Measurements from ENCODE around the gene RPL19. TPM values are rescaled to one million over a fixed set of nuclear protein-coding genes. Genes with fewer than 3 reads are reported as not detected.

Gene RPL19
- total RNA-seq, 1 donor from 2014 or later: 1,579 TPM

DNA sequence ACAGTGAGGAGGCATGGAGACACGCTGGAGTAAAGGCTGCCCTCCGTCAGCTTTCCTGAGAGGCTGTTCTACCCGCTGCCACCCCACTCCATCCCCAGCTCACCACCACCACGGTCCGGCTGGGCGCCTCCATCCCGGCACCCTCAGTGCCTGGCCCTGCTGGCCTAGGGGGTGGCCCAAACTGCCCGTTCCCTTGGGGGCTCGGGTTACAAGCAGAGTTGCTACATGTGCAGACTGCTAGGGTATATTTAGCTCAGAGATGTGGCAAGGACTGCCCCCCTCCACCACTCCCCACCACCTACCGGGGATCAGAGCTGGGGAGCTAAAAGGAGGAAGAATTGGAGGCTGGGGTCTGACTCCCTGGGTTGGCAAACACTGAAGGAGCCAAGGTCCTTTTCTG lies 6.7 kb upstream of the RPL19 start:
- TF ChIP-seq, protein P1, sequence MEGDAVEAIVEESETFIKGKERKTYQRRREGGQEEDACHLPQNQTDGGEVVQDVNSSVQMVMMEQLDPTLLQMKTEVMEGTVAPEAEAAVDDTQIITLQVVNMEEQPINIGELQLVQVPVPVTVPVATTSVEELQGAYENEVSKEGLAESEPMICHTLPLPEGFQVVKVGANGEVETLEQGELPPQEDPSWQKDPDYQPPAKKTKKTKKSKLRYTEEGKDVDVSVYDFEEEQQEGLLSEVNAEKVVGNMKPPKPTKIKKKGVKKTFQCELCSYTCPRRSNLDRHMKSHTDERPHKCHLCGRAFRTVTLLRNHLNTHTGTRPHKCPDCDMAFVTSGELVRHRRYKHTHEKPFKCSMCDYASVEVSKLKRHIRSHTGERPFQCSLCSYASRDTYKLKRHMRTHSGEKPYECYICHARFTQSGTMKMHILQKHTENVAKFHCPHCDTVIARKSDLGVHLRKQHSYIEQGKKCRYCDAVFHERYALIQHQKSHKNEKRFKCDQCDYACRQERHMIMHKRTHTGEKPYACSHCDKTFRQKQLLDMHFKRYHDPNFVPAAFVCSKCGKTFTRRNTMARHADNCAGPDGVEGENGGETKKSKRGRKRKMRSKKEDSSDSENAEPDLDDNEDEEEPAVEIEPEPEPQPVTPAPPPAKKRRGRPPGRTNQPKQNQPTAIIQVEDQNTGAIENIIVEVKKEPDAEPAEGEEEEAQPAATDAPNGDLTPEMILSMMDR (IDR thresholded peaks at IDR 0.05): no peak
- no peaks in the 10 kb centered on the region for H3K9me3 Mint-ChIP-seq (ENCODE audit: unreplicated experiment)

GRCh38 chr17:39194089-39194984 lies 5.7 kb upstream of the RPL19 start:
- Mint-ChIP-seq H3K9me3 (ENCODE audit: unreplicated experiment) (no peaks in the 10 kb centered on the region), H3K27me3 (ENCODE audit: unreplicated experiment) (no peaks in the 10 kb centered on the region), H3K4me1 (ENCODE audit: unreplicated experiment) (peaks cover 21% of the 10 kb centered on the region), H3K27ac (ENCODE audit: unreplicated experiment) (peak overlapping the region; percentile 7), H3K36me3 (ENCODE audit: unreplicated experiment) (peaks cover 17% of the 10 kb centered on the region), H3K4me3 (ENCODE audit: unreplicated experiment) (no peak overlapping the region)
- DNase-seq (ENCODE audit: extremely low spot score, unreplicated experiment): no peak
- TF ChIP-seq, protein P1 (IDR thresholded peaks at IDR 0.05): peak; percentile 39

More for the DNA sequence above, 6.7 kb upstream of the RPL19 start:
- no peak overlapping the region for H3K27ac Mint-ChIP-seq (ENCODE audit: unreplicated experiment)
- DNase-seq (ENCODE audit: extremely low spot score, unreplicated experiment): no peak
- peaks cover 15% of the 10 kb centered on the region for H3K4me1 Mint-ChIP-seq (ENCODE audit: unreplicated experiment)
- H3K4me3 Mint-ChIP-seq (ENCODE audit: unreplicated experiment): no peak overlapping the region
- peaks cover 19% of the 10 kb centered on the region for H3K36me3 Mint-ChIP-seq (ENCODE audit: unreplicated experiment)
- no peaks in the 10 kb centered on the region for H3K27me3 Mint-ChIP-seq (ENCODE audit: unreplicated experiment)

DNA sequence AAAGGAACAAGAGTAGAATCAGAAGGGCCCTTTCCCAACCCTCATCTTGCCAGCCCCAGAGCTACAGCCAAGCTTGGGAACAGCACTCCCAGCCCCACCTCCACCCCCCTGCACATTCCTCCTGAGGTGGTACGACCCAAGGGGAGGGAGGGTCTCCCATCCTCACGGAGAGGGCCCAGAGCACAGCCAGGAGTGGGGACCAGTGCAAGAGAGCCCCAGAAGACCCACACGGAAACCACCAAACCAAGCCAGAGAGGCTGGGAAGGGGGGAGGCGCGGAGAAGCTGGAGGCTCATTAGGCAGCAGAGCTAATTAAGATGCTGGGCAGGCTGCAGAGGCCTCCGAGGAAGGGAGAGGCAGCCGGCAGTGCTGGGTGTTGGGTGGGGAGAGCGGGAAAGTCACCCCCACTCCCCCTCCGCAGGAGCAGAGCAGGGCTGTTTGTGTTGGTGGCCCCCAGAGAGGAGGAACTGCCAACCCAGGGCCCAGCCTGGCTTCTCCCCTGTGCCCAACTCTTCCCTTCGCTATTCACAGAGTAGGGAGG lies 5.0 kb upstream of the RPL19 start:
- TF ChIP-seq, protein P1 (IDR thresholded peaks at IDR 0.05): no peak
- Mint-ChIP-seq H3K4me1 (ENCODE audit: unreplicated experiment) (peaks cover 28% of the 10 kb centered on the region), H3K4me3 (ENCODE audit: unreplicated experiment) (no peak overlapping the region), H3K27ac (ENCODE audit: unreplicated experiment) (peak overlapping the region; percentile 47), H3K9me3 (ENCODE audit: unreplicated experiment) (no peaks in the 10 kb centered on the region), H3K36me3 (ENCODE audit: unreplicated experiment) (peaks cover 17% of the 10 kb centered on the region), H3K27me3 (ENCODE audit: unreplicated experiment) (no peaks in the 10 kb centered on the region)
- no peak for DNase-seq (ENCODE audit: extremely low spot score, unreplicated experiment)

DNA sequence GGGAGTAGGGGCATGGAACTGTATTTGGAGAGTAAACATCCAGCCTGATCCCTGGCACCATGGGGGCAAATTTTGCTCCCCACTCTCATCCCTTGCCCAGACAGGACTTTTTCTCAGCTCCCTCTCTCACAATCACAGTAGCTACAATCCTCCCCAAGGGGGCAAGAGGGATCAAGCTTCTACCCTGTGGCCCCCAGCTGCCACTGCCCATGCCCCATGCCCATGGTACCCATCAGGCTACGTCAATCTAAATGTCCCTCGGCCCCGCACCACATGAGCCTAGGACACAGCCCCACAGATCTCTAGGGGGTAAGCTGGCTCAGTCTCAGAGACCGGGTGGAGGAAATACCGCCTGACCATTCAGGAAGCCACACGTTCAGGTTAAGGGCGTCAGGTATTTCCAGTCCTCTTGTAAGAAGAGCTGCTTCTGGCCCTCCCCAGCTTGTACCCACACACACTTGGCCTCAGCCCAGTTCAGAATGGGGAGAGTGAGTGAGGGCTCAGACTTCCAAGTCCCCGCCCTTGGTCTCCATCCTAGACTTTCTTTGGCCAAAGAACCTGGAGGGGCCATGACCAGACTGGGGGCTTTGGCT lies 4.4 kb upstream of the RPL19 start:
- H3K9me3 Mint-ChIP-seq (ENCODE audit: unreplicated experiment): no peaks in the 10 kb centered on the region
- H3K27ac Mint-ChIP-seq (ENCODE audit: unreplicated experiment): peak overlapping the region; percentile 47
- H3K36me3 Mint-ChIP-seq (ENCODE audit: unreplicated experiment): peaks cover 16% of the 10 kb centered on the region
- peak overlapping the region; percentile 76 for H3K4me3 Mint-ChIP-seq (ENCODE audit: unreplicated experiment)
- TF ChIP-seq, protein P1 (IDR thresholded peaks at IDR 0.05): no peak
- H3K27me3 Mint-ChIP-seq (ENCODE audit: unreplicated experiment): no peaks in the 10 kb centered on the region
- H3K4me1 Mint-ChIP-seq (ENCODE audit: unreplicated experiment): peaks cover 30% of the 10 kb centered on the region
- no peak for DNase-seq (ENCODE audit: extremely low spot score, unreplicated experiment)

Data from osteocyte (in vitro differentiated cells).